Smooth muscle cell (in vitro differentiated cells): ENCODE results near the gene IWS1. TPM values are rescaled to one million over a fixed set of nuclear protein-coding genes. Genes with fewer than 3 reads are reported as not detected.
A peak's percentile ranks its signal among the peaks of the same experiment; 100 is the strongest.

Source experiments
- DNase-seq: peaks from one replicate; lab custom pipeline; 2025; ENCODE audit not compliant: unreplicated experiment; lab: John Stamatoyannopoulos, UW
- H2AFZ ChIP-seq: fragments of 200-600 bp; sonication (generic); 2 replicates; pipeline ENCODE4 v1.6.0; 2016; ENCODE audit warnings: antibody characterized with exemption, low read depth, mild to moderate bottlenecking
- H3F3A ChIP-seq: fragments of 200-600 bp; sonication (generic); 2 replicates; pipeline ENCODE4 v1.6.0; 2017; ENCODE audit warnings: antibody characterized with exemption, low read depth
- H3K27ac ChIP-seq: fragments of 200-600 bp; sonication (generic); 2 replicates; pipeline ENCODE4 v1.5.1; 2016; ENCODE audit warnings: low read depth, mild to moderate bottlenecking
- H3K27me3 ChIP-seq: fragments of 200-600 bp; sonication (generic); 2 replicates; pipeline ENCODE4 v1.6.1; 2016; ENCODE audit warnings: low read depth, mild to moderate bottlenecking
- H3K36me3 ChIP-seq: fragments of 200-600 bp; sonication (generic); 2 replicates; pipeline ENCODE4 v1.5.1; 2016; ENCODE audit warnings: low read depth
- H3K4me1 ChIP-seq: fragments of 200-600 bp; sonication (generic); 2 replicates; pipeline ENCODE4 v1.5.1; 2016; ENCODE audit warnings: low read depth
- H3K4me2 ChIP-seq: fragments of 200-600 bp; sonication (generic); 2 replicates; pipeline ENCODE4 v1.6.0; 2016; ENCODE audit warnings: mild to moderate bottlenecking
- H3K4me3 ChIP-seq: fragments of 200-600 bp; sonication (generic); 2 replicates; pipeline ENCODE4 v1.5.1; 2016; ENCODE audit warnings: mild to moderate bottlenecking
- H3K79me2 ChIP-seq: fragments of 200-600 bp; sonication (generic); 2 replicates; pipeline ENCODE4 v1.6.0; 2016; ENCODE audit warnings: low read depth, mild to moderate bottlenecking
- H3K9ac ChIP-seq: fragments of 200-600 bp; sonication (generic); 2 replicates; pipeline ENCODE4 v1.6.0; 2016; ENCODE audit warnings: low read depth
- H3K9me3 ChIP-seq: fragments of 200-600 bp; sonication (generic); replicated peaks from 2 replicates; pipeline ENCODE4 v1.5.1; 2016; ENCODE audit warnings: low read depth
- H4K20me1 ChIP-seq: fragments of 200-600 bp; sonication (generic); 2 replicates; pipeline ENCODE4 v1.6.0; 2016; ENCODE audit warnings: low read depth
- WGBS: methylation state at CpG from one replicate; pipeline ENCODE4 v1.1.7; 2016; ENCODE audit warnings: low lambda C conversion rate; 5-methylcytosine and 5-hydroxymethylcytosine counted together
- polyA plus RNA-seq: library from polyadenylated mRNA; unstranded; fragments of >200 nt; fragmentation: Nextera tagmentation; extraction: Ambion mirVana; gene quantifications from 2 replicates; pipeline ENCODE4 v1.2.1, GENCODE V29; 2016
- total RNA-seq: library from RNA; depleted of rRNA; stranded (reverse); fragments of >200 nt; gene quantifications from 2 replicates; pipeline ENCODE4 v1.2.3, GENCODE V29; 2014
- TF ChIP-seq, protein P1 (sequence below): fragments of 200-600 bp; sonication (generic); IDR thresholded peaks from 2 replicates; pipeline ENCODE4 v1.5.1; 2017; ENCODE audit warnings: borderline replicate concordance, mild to moderate bottlenecking, antibody characterized with exemption; ENCODE audit not compliant: insufficient read depth, poor library complexity, severe bottlenecking

IWS1 gene
- total and polyA plus RNA-seq, 2 experiments from 2014 or later, result 31.2 to 36.1 TPM

DNA sequence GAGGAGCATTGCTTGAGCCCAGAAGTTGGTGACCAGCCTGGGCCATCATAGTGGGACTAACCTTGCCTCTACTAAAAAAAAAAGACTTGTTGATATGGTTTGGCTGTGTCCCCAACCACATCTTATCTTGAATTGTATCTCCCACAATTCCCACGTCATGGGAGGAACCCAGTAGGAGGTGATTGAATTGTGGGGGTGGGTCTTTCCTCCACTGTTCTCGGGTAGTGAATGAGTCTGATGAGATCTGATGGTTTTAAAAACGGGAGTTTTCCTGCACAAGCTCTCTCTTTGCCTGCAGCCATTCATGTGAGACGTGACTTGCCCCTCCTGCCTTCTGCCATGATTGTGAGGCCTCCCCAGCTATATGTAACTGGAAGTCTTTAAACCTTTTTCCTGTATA, 61.0 kb downstream of the IWS1 start:
- DNase-seq, result no peak
- Histone ChIP-seq H2AFZ (no peak overlapping the region), H3K9ac (no peak overlapping the region), H3K9me3 (no peaks in the 10 kb centered on the region), H3F3A (no peaks in the 10 kb centered on the region), H3K36me3 (no peaks in the 10 kb centered on the region), H4K20me1 (no peaks in the 10 kb centered on the region), H3K4me3 (no peak overlapping the region), H3K4me1 (peaks cover 18% of the 10 kb centered on the region), H3K27ac (no peak overlapping the region), H3K79me2 (no peaks in the 10 kb centered on the region), H3K27me3 (no peaks in the 10 kb centered on the region), H3K4me2 (no peak overlapping the region)
- WGBS, result 83% methylated on average over 4 of the region's 4 CpGs
- TF ChIP-seq, protein P1, sequence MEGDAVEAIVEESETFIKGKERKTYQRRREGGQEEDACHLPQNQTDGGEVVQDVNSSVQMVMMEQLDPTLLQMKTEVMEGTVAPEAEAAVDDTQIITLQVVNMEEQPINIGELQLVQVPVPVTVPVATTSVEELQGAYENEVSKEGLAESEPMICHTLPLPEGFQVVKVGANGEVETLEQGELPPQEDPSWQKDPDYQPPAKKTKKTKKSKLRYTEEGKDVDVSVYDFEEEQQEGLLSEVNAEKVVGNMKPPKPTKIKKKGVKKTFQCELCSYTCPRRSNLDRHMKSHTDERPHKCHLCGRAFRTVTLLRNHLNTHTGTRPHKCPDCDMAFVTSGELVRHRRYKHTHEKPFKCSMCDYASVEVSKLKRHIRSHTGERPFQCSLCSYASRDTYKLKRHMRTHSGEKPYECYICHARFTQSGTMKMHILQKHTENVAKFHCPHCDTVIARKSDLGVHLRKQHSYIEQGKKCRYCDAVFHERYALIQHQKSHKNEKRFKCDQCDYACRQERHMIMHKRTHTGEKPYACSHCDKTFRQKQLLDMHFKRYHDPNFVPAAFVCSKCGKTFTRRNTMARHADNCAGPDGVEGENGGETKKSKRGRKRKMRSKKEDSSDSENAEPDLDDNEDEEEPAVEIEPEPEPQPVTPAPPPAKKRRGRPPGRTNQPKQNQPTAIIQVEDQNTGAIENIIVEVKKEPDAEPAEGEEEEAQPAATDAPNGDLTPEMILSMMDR, result no peak

DNA sequence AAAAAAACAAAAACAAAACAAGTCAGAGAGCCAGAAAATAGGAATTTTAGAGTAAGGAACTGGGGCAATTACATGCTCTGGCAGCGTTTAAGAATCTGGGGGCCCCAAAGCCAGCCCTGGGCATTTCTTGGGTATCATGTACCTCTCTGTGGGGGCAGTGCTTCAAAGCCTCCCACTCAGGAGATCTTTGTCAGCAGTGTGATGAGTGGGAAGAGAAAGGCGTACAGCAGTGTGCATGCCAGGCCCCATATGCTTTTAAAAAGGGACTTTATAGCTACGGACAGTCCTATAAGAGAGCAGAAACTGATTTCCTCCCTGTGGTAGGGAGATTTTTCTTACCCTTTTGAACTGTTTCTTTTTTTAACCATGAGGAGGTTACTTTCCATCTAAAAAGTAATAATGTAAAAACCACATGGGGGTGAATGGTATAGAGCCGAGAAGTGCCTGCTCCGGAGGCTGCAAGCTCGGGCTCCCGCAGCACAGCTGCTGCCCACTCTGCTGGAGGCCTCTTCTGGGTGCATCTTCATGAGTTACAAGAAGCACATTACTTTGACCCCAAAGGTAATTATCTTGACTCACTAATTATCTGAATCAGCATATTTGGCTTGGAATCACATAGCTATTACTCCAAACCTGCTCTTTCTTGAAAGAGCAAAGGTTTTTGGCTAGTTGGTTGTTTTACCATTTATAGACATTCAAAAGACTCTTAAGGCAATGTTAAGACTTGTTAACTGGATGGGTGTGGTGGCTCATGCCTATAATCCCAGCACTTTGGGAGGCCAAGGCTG, 61.6 kb downstream of the IWS1 start:
- Histone ChIP-seq H3K4me3 (no peak overlapping the region), H3K27ac (no peak overlapping the region)
- WGBS, result 66% methylated on average over 7 of the region's 7 CpGs

DNA sequence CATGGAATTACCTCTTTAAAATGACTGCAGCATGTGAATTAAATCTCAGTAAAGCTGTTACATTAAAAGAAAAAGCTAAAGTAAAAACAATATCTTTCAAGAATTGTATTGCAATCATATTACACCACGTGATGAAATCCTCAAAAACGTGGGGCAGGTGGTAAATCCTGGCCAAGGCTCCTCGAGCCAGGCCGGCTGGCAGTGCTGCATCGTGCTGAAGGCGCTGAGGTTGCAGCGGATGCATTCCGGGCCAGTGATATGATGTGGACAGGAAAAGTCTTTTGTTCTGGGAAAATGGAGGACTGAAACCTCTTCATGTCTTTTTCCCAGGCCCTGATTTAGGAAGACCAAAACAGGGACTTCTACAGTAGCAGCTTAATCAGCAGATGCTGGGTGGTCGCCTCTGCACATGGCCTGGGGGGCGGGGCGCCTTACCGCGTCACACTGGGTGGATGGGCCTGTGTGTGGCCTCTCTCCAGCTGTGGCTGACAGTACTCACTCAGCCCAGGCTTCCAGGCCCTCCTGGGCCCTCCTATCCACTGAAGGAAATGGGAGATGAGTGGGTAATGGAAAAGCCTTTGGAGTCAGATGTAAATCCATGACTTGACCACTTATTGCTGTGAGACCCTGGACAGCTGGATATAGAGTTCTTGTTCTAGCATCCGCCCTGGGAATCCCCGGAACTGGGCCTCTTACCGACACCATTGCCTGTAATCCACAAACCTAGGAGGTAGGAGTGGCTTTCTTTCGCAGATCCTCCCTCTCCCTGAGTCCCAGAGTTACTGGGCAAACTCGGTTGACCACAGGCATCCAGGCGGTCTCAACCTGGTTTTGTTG, 62.9 kb downstream of the IWS1 start:
- H3K4me1 ChIP-seq, result peaks cover 18% of the 10 kb centered on the region
- H4K20me1 ChIP-seq, result no peaks in the 10 kb centered on the region
- WGBS, result 47% methylated on average over 19 of the region's 19 CpGs
- H3K4me2 ChIP-seq, result peak overlapping the region; percentile 7
- no peaks in the 10 kb centered on the region for H3K36me3 ChIP-seq
- DNase-seq, result no peak
- no peak overlapping the region for H2AFZ ChIP-seq
- no peaks in the 10 kb centered on the region for H3K27me3 ChIP-seq
- TF ChIP-seq, protein P1, result no peak
- peak overlapping the region; percentile 70 for H3K27ac ChIP-seq
- H3F3A ChIP-seq, result no peaks in the 10 kb centered on the region
- no peaks in the 10 kb centered on the region for H3K79me2 ChIP-seq
- no peaks in the 10 kb centered on the region for H3K9me3 ChIP-seq
- no peak overlapping the region for H3K4me3 ChIP-seq
- H3K9ac ChIP-seq, result peak overlapping the region; percentile 25

More for the DNA sequence above, 61.6 kb downstream of the IWS1 start:
- Histone ChIP-seq H3K36me3 (no peaks in the 10 kb centered on the region), H2AFZ (no peak overlapping the region), H3F3A (no peaks in the 10 kb centered on the region), H3K79me2 (no peaks in the 10 kb centered on the region), H3K4me2 (peak overlapping the region; percentile 7), H3K4me1 (peaks cover 18% of the 10 kb centered on the region), H4K20me1 (no peaks in the 10 kb centered on the region), H3K27me3 (no peaks in the 10 kb centered on the region), H3K9me3 (no peaks in the 10 kb centered on the region), H3K9ac (no peak overlapping the region)
- TF ChIP-seq, protein P1, result no peak
- DNase-seq, result no peak
